ENCODE results near the gene ANKRD39. TPM values are rescaled to one million over a fixed set of nuclear protein-coding genes. Genes with fewer than 3 reads are reported as not detected.

Gene ANKRD39
- total and polyA plus RNA-seq, 7 donors = 11.4 to 34.1 (median 14.8) TPM

DNA sequence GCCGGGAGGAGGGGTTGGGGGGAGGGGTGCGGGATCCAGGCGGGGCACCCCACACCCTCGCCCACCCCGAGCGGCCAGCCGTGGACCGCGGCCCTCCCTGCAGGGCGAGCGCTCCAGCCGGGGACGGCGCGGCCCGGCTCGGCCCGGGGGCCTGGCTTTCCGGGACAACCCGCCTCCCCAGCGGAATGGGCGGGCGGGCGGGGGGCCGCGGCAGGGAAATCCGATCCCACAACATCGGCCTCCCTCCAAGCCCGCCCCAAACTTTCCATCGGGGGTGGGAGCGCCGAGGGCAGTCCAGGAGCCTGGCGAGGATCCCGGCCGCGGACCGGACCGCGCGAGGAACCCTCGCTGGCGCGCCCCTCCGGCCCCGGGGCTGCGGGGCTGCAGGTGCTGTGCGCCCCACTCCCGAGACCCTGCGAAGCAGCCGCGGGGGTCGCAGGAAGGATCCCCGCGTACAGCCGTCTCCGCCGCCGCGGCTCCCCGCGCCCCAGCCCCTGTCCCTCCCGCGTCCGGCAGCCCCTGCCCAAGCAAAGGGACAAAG lies 11.5 kb upstream of the ANKRD39 start:
- intact Hi-C loops (cut with DNase I) = loop anchor here (1.0 to 10.0 kb wide), 2 partner anchors 58 to 335 kb away; partner anchors contain the start of gene ARID5A
- peak; percentile 96 for DNase-seq
- H3K4me3 ChIP-seq = peak overlapping the region; percentile 65 to 98 (median 96)
- H3K27ac ChIP-seq = peak overlapping the region; percentile 99 to 100 (median 100)
- no peaks in the 10 kb centered on the region for H3K27me3 ChIP-seq
- no peaks in the 10 kb centered on the region for H3K9me3 ChIP-seq
- 0 to 1% methylated on average over 64 of the region's 64 CpGs for WGBS, 2 donors
- TF ChIP-seq POLR2A (IDR thresholded peaks at IDR 0.05) (no peak), POLR2AphosphoS5 (IDR thresholded peaks at IDR 0.05) (peak in 3 of 4 donors; percentile 56 to 81 (median 78)), EP300 (IDR thresholded peaks at IDR 0.05) (no peak)
- TF ChIP-seq, protein P1, sequence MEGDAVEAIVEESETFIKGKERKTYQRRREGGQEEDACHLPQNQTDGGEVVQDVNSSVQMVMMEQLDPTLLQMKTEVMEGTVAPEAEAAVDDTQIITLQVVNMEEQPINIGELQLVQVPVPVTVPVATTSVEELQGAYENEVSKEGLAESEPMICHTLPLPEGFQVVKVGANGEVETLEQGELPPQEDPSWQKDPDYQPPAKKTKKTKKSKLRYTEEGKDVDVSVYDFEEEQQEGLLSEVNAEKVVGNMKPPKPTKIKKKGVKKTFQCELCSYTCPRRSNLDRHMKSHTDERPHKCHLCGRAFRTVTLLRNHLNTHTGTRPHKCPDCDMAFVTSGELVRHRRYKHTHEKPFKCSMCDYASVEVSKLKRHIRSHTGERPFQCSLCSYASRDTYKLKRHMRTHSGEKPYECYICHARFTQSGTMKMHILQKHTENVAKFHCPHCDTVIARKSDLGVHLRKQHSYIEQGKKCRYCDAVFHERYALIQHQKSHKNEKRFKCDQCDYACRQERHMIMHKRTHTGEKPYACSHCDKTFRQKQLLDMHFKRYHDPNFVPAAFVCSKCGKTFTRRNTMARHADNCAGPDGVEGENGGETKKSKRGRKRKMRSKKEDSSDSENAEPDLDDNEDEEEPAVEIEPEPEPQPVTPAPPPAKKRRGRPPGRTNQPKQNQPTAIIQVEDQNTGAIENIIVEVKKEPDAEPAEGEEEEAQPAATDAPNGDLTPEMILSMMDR (IDR thresholded peaks at IDR 0.05) = peak in 1 of 4 experiments; percentile 32
- H3K36me3 ChIP-seq = peaks cover 13 to 32% (median 25%) of the 10 kb centered on the region in 4 donors
- peaks cover 0 to 73% (median 69%) of the 10 kb centered on the region in 4 donors for H3K4me1 ChIP-seq

DNA sequence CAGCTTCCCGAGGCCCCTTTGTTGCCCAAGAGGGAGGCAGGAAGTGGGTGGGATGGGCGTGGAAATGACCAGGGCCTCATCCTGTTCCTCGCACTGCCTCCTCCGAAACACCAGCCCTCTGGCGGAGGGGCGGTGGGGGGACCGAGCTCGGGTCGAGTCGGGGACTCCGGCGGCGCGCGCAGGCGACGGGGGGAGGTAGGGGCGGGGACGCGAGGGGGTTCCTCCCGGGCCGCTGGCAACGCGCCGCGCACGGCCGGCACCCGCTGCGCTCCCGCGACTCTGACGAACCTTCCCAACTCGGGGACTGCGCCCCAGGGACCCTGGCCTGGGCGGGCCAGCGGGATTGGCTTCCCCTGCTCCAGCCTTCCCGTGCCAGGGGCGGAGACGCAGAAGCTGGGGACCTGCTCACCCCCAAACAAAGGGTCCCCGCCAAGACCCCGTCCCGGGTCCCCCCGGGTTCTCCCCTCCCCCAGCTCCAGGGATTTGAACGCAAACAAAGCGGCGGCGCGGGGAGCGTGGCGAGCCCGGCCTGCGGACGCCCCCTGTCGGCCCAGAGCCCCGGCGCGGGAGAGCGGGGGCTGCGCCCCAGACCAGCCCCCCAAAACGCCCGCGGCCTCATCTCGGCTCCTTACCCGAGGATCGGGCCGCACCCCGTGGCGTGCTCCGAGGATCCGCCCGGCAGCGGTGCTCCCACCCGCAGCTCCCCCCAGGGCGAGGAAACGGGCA lies 10.9 kb upstream of the ANKRD39 start:
- peak; percentile 97 for DNase-seq
- 0 to 1% methylated on average over 76 of the region's 76 CpGs for WGBS, 2 donors
- Histone ChIP-seq H3K9me3 (no peaks in the 10 kb centered on the region), H3K4me3 (peak overlapping the region; percentile 65 to 98 (median 96)), H3K27me3 (no peaks in the 10 kb centered on the region), H3K4me1 (peaks cover 0 to 71% (median 67%) of the 10 kb centered on the region in 4 donors), H3K36me3 (peaks cover 20 to 38% (median 31%) of the 10 kb centered on the region in 4 donors), H3K27ac (peak overlapping the region; percentile 99 to 100 (median 100))
- TF ChIP-seq, protein P1 (IDR thresholded peaks at IDR 0.05) = peak; percentile 17 to 72 (median 23)
- no peak for TF ChIP-seq EP300 (IDR thresholded peaks at IDR 0.05)
- TF ChIP-seq POLR2AphosphoS5 (IDR thresholded peaks at IDR 0.05) = peak; percentile 67 to 86 (median 74)
- no peak for TF ChIP-seq POLR2A (IDR thresholded peaks at IDR 0.05)
- intact Hi-C loops (cut with DNase I) = loop anchor here (1.0 to 10.0 kb wide), 3 partner anchors 10 to 334 kb away; partner anchors contain the start of genes ANKRD39 and ARID5A

DNA sequence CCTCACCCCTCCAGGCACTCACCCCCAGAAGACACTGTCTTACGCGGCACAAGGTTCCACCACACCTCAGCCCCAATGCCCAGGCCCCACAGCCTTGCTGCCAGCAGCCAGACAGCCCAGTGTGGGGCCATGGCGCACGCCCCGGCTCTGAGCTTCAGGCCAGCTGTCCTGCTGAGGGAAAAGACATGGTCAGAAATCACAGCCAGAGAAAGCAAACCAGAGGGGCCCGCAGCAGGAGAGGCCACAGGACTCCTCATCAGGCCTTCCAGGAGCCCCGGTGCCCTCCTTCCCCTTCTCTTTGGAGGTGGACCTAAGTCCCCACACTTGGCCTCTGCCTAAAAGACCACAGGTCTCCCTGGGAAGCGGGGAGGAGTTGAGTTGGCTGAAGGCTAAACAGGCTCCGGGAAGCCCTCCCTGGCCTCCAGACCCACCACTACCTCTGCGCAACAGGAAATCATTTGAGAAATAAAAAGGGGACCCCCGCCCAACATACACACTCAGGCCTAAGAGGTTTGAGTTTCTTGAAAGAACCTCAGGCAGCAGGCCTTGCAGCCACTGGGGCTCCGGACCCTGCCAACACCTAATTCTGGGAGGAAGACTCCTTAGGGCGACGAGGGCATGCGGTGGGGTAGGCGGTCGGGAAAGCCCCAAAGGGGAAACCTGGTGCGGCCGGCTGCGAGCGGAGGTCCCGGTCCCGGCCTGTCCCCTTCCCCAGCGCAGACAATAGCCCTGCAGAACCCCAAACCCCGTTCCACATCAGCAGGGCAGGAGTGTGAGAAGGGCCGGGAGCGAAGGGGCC lies 10.1 kb upstream of the ANKRD39 start:
- WGBS, 2 donors = 7 to 12% methylated on average over 27 of the region's 27 CpGs
- no peak for TF ChIP-seq EP300 (IDR thresholded peaks at IDR 0.05)
- no peak for TF ChIP-seq POLR2AphosphoS5 (IDR thresholded peaks at IDR 0.05)
- TF ChIP-seq, protein P1 (IDR thresholded peaks at IDR 0.05) = no peak
- no peak for TF ChIP-seq POLR2A (IDR thresholded peaks at IDR 0.05)
- intact Hi-C loops (cut with DNase I) = loop anchor here (1.0 to 10.0 kb wide), 2 partner anchors 10 to 333 kb away; partner anchors contain the start of genes ANKRD39 and ARID5A

DNA sequence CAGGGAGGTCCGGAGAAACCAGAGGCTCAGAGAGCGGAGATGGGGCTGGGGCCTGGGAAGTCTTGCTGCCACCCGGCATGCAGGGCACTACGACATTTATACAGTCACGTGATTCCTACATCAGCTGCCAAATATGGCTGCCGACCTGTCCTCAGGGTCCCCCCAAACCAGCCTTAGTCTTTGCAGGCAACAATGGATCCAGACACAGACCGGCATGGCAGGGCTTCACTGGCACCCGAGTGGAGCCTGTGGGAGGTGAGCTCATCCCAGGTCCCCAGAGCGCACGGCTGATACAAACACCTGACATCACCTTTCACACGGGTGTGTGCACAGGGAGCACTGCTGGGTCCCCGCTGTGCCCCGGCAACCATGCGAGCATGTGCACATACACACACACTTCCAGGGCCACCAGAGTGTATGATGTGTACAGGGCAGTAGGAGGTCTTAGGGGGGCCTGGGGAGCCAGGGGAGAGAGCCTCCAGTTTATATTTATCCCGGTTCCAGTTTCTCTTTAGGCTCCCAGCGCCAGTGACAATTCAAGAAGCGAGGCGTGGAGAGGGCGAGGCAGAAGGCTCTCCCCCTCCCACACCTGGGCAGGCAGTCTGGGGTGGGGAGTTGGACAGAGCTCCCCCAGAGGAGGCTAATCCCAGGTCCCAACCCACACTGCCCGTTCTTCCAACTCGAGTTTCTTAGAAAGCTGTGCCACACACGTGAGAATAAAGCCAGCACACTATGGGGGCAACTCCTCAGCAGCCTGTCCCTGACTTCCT lies 9.4 kb upstream of the ANKRD39 start:
- intact Hi-C loops (cut with DNase I) = loop anchor here (10.0 kb wide), 1 partner anchor 332 kb away; the partner anchor contains the start of gene ARID5A

More for the DNA sequence above, 10.1 kb upstream of the ANKRD39 start:
- Histone ChIP-seq H3K4me3 (peak overlapping the region; percentile 65 to 98 (median 96)), H3K27me3 (no peaks in the 10 kb centered on the region), H3K4me1 (peaks cover 0 to 71% (median 63%) of the 10 kb centered on the region in 4 donors), H3K36me3 (peaks cover 26 to 46% (median 39%) of the 10 kb centered on the region in 4 donors), H3K9me3 (no peaks in the 10 kb centered on the region), H3K27ac (peak overlapping the region; percentile 99 to 100 (median 100))
- DNase-seq = peak; percentile 65

More for the DNA sequence above, 9.4 kb upstream of the ANKRD39 start:
- Histone ChIP-seq H3K9me3 (no peaks in the 10 kb centered on the region), H3K4me1 (peaks cover 0 to 67% (median 58%) of the 10 kb centered on the region in 4 donors), H3K27me3 (no peaks in the 10 kb centered on the region), H3K4me3 (peak overlapping the region; percentile 65 to 98 (median 96)), H3K36me3 (peaks cover 26 to 53% (median 42%) of the 10 kb centered on the region in 4 donors), H3K27ac (peak overlapping the region; percentile 99 to 100 (median 100))
- no peak for TF ChIP-seq EP300 (IDR thresholded peaks at IDR 0.05)
- TF ChIP-seq, protein P1 (IDR thresholded peaks at IDR 0.05) = no peak
- no peak for TF ChIP-seq POLR2A (IDR thresholded peaks at IDR 0.05)
- TF ChIP-seq POLR2AphosphoS5 (IDR thresholded peaks at IDR 0.05) = no peak
- peak; percentile 72 for DNase-seq
- 42 to 55% methylated on average over 22 of the region's 22 CpGs for WGBS, 2 donors
